ENCODE measurements around the gene MCCD1.

MCCD1 gene

GRCh38 chr6:31528821-31529328 lies at the start of gene MCCD1:
Gene MCCD1, plus strand, starts transcription at chr6:31528962. Its CDS starts 53 bp downstream, at chr6:31529015.
- ChIA-PET CTCF (interaction anchor here (1.0 to 2.7 kb wide), 6 partner anchors 12 to 70 kb away, joined by 3 to 26 read pairs (median 4); partner anchors contain the start of gene DDX39B), POLR2A (interaction anchor here (0.5 to 6.3 kb wide), 14 partner anchors 9 to 657 kb away, joined by 3 to 112 read pairs (median 6); partner anchors contain the start of genes ABHD16A, C6orf47, DDX39B and HSPA1A)
- H3K36me3 ChIP-seq (ENCODE audit: control insufficient read depth in 2 of 2, insufficient read depth in 1 of 2, low read length in 2 of 2) = peaks cover 35 to 49% of the 10 kb centered on the region in 2 experiments
- H3K27ac ChIP-seq (ENCODE audit: extremely low read depth, low read depth, low read length) = no peak within 1 kb of the TSS
- no peak within 1 kb of the TSS for H3K4me3 ChIP-seq (ENCODE audit: low read depth, low read length)
- peaks cover 3% of the 10 kb centered on the region for H3K4me1 ChIP-seq (ENCODE audit: control insufficient read depth, insufficient read depth, low read length)
- H3K9me3 ChIP-seq (ENCODE audit: control insufficient read depth, insufficient read depth, low read depth, low read length) = no peaks in the 10 kb centered on the region
- TF ChIP-seq YY2 (tag by site-specific recombination; IDR thresholded peaks at IDR 0.05) (no peak), ZNF529 (tag by site-specific recombination; IDR thresholded peaks at IDR 0.05; ENCODE audit: insufficient replicate concordance) (no peak), ZBTB49 (tag by site-specific recombination; IDR thresholded peaks at IDR 0.05; ENCODE audit: low read depth) (no peak), ZNF76 (tag by site-specific recombination; IDR thresholded peaks at IDR 0.05; ENCODE audit: borderline replicate concordance, low read depth) (no peak), BCL11B (tag by site-specific recombination; IDR thresholded peaks at IDR 0.05; ENCODE audit: low read depth) (no peak), GLI2 (tag by site-specific recombination; IDR thresholded peaks at IDR 0.05; ENCODE audit: borderline replicate concordance, low read depth) (no peak), ZNF558 (tag by site-specific recombination; IDR thresholded peaks at IDR 0.05) (no peak), HOXD13 (CRISPR knock-in tag; IDR thresholded peaks at IDR 0.05; ENCODE audit: borderline replicate concordance) (no peak), SCRT1 (tag by site-specific recombination; IDR thresholded peaks at IDR 0.05; ENCODE audit: borderline replicate concordance) (no peak), ZNF629 (tag by site-specific recombination; IDR thresholded peaks at IDR 0.05) (no peak), ZNF624 (tag by site-specific recombination; IDR thresholded peaks at IDR 0.05) (no peak), ZBTB44 (tag by site-specific recombination; IDR thresholded peaks at IDR 0.05) (no peak), ZNF544 (tag by site-specific recombination; IDR thresholded peaks at IDR 0.05) (no peak), ZNF701 (tag by site-specific recombination; IDR thresholded peaks at IDR 0.05) (no peak), ZNF132 (tag by site-specific recombination; IDR thresholded peaks at IDR 0.05; ENCODE audit: borderline replicate concordance) (no peak), ZNF214 (tag by site-specific recombination; IDR thresholded peaks at IDR 0.05; ENCODE audit: borderline replicate concordance) (no peak), ZNF426 (tag by site-specific recombination; IDR thresholded peaks at IDR 0.05) (no peak), HOXC10 (CRISPR knock-in tag; IDR thresholded peaks at IDR 0.05) (no peak), KLF7 (tag by site-specific recombination; IDR thresholded peaks at IDR 0.05; ENCODE audit: borderline replicate concordance) (no peak), ZNF18 (tag by site-specific recombination; IDR thresholded peaks at IDR 0.05) (no peak), ZNF514 (tag by site-specific recombination; IDR thresholded peaks at IDR 0.05) (no peak), ZNF133 (tag by site-specific recombination; IDR thresholded peaks at IDR 0.05) (no peak), ZBTB8A (tag by site-specific recombination; IDR thresholded peaks at IDR 0.05) (no peak), AEBP2 (tag by site-specific recombination; IDR thresholded peaks at IDR 0.05; ENCODE audit: borderline replicate concordance) (no peak), ZNF626 (tag by site-specific recombination; IDR thresholded peaks at IDR 0.05) (no peak), KLF8 (tag by site-specific recombination; IDR thresholded peaks at IDR 0.05) (no peak), REST (tag by site-specific recombination; IDR thresholded peaks at IDR 0.05) (peak; percentile 64), ZEB2 (tag by site-specific recombination; IDR thresholded peaks at IDR 0.05) (no peak), TCF7L2 (IDR thresholded peaks at IDR 0.05; ENCODE audit: borderline replicate concordance, low read depth, low read length) (no peak)
